ENCODE data around the gene WASF2. TPM values are rescaled to one million over a fixed set of nuclear protein-coding genes. Genes with fewer than 3 reads are reported as not detected.

WASF2 gene
- total and polyA plus RNA-seq, 2 of the 4 experiments (the other 2 are of a cell fraction) = 7.9 to 45.4 TPM

GRCh38 chr1:27455139-27455811 is 34.7 kb downstream of the WASF2 start:
- no peak for ATAC-seq (ENCODE audit: low read depth)
- 88% methylated on average over 1 of the region's 5 CpGs; no CpG with 5 or more reads in 1 of the 2 experiments for WGBS, 2 experiments (ENCODE audit: extremely low coverage in 2 of 2, insufficient read length in 1 of 2)
- Histone ChIP-seq H2BK5ac (ENCODE audit: low read depth, low read length, poor library complexity, severe bottlenecking) (no peak overlapping the region), H3K9ac (ENCODE audit: low read depth, low read length) (no peak overlapping the region), H3K4me1 (ENCODE audit: control insufficient read depth, insufficient read depth, low read length) (peaks cover 2% of the 10 kb centered on the region; the same call in 1 of the 2 replicates), H3K27ac (ENCODE audit: insufficient read depth, low read length) (no peak overlapping the region), H2AK5ac (ENCODE audit: low read depth, low read length) (no peak overlapping the region), H2AK9ac (replicated peaks; ENCODE audit: low read depth, low read length, poor library complexity) (no peak overlapping the region), H3K14ac (replicated peaks; ENCODE audit: low read depth, low read length) (no peak overlapping the region), H4K5ac (ENCODE audit: low read depth, low read length) (no peak overlapping the region), H3K27me3 (ENCODE audit: control insufficient read depth, insufficient read depth, low read length) (no peaks in the 10 kb centered on the region), H3K18ac (ENCODE audit: low read depth, low read length) (no peak overlapping the region), H4K8ac (ENCODE audit: low read depth in 2 of 2, low read length in 2 of 2) (no peak overlapping the region), H2BK15ac (ENCODE audit: low read depth, low read length) (no peak overlapping the region), H3K9me1 (ENCODE audit: insufficient read depth, low read length) (no peaks in the 10 kb centered on the region), H3K79me1 (ENCODE audit: low read depth in 1 of 2, low read length in 2 of 2) (peaks cover 30 to 67% of the 10 kb centered on the region in 2 experiments), H2BK120ac (ENCODE audit: low read depth, low read length) (no peak overlapping the region), H3K23ac (ENCODE audit: low read depth, low read length) (no peak overlapping the region), H2BK20ac (ENCODE audit: low read depth, low read length) (no peak overlapping the region), H4K20me1 (ENCODE audit: insufficient read depth, low read length) (peaks cover 44% of the 10 kb centered on the region), H3K4me2 (ENCODE audit: low read depth, low read length) (no peak overlapping the region), H3K4me3 (ENCODE audit: insufficient read depth, low read depth, low read length) (no peak overlapping the region), H3K4ac (ENCODE audit: low read depth, low read length) (no peak overlapping the region), H3K36me3 (ENCODE audit: control insufficient read depth, insufficient read depth, low read length) (peaks cover 2% of the 10 kb centered on the region; the same call in 1 of the 2 replicates), H4K91ac (ENCODE audit: insufficient read depth, low read depth, low read length) (no peak overlapping the region), H3K56ac (ENCODE audit: extremely low read depth, insufficient read depth, low read length) (no peak overlapping the region), H3K9me3 (ENCODE audit: control insufficient read depth, insufficient read depth, low read length) (no peaks in the 10 kb centered on the region), H2AFZ (replicated peaks; ENCODE audit: low read length, poor library complexity) (no peak overlapping the region)
- CTCF ChIA-PET = no interaction called here
- dilution Hi-C loops (cut with HindIII; ENCODE audit: low sequenced_read_pairs, unreplicated experiment) = no loop called here
- no peak for DNase-seq
- intact Hi-C loops (cut with micrococcal nuclease) = no loop called here
- no TSS peak for BruUV-seq (replicated peaks)
- POLR2A ChIA-PET (ENCODE audit: unreplicated experiment) = interaction anchor here (0.6 kb wide), 1 partner anchor 14 kb away, joined by 8 read pairs; no protein-coding TSS in a partner anchor
- in situ Hi-C loops (cut with MboI; ENCODE audit: low sequenced_read_pairs) = no loop called here
- TF ChIP-seq CEBPB (IDR thresholded peaks at IDR 0.05; ENCODE audit: low read depth, low read length) = no peak
- no peak for TF ChIP-seq RCOR1 (IDR thresholded peaks at IDR 0.05; ENCODE audit: insufficient replicate concordance, low read length)
- no peak for TF ChIP-seq MAZ (IDR thresholded peaks at IDR 0.05; ENCODE audit: borderline replicate concordance, low read depth, low read length)
- TF ChIP-seq NFE2L2 (IDR thresholded peaks at IDR 0.05; ENCODE audit: low read depth, low read length) = no peak
- TF ChIP-seq CTCF (conservative IDR thresholded peaks at IDR 0.05; ENCODE audit: low read depth, low read length) = no peak
- TF ChIP-seq POLR2A (IDR thresholded peaks at IDR 0.05; ENCODE audit: low read depth, low read length) = no peak
- TF ChIP-seq MAFK (IDR thresholded peaks at IDR 0.05; ENCODE audit: low read depth, low read length) = no peak
- TF ChIP-seq RFX5 (IDR thresholded peaks at IDR 0.05; ENCODE audit: low read depth, low read length) = no peak
- TF ChIP-seq CHD1 (IDR thresholded peaks at IDR 0.05; ENCODE audit: low read depth, low read length) = no peak
